ENCODE data around the gene BNIP3.

Gene BNIP3

DNA sequence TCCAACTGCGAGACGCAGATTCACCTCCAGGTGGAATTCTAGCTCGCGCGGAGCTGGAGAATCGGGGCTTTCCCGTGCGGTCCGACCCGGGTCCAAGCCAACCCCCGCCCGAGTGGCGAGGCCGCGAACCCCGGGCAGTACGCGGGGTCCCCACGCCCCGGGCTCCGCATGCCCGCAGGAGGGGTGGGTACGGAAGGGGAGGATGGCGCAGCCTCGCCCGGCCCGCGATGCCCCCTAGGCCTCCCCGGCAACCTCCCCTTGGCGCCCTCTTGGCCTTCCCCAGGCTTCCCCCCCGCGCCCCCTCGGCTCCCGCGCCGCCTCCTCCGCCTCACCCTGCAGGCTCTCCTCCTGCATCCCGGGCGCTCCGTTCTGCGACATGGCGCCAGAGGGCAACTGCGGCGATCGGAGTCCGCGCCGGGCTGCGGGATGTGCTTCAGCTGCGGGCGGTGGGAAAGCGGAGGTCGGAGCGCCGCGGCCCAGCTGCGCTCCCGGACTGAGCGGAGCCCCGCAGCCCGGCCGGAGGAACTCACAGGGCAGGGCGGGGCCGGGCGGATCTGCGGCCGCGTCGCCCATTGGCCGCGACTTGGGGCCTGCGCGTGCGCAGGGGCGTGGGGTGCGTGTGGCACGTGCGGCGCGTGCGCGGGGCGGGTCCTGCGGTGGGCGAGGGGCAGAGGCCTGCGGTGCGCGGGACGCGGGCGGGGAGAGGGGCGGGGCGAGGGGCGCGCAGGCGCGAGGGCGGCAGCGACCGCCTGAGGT lies at the start of gene BNIP3:
Gene BNIP3 (minus strand): TSS at position 495 of the 756 bp plus-strand sequence. CDS start 117 bp downstream, at position 378.
- peak; percentile 51 to 68 for DNase-seq

DNA sequence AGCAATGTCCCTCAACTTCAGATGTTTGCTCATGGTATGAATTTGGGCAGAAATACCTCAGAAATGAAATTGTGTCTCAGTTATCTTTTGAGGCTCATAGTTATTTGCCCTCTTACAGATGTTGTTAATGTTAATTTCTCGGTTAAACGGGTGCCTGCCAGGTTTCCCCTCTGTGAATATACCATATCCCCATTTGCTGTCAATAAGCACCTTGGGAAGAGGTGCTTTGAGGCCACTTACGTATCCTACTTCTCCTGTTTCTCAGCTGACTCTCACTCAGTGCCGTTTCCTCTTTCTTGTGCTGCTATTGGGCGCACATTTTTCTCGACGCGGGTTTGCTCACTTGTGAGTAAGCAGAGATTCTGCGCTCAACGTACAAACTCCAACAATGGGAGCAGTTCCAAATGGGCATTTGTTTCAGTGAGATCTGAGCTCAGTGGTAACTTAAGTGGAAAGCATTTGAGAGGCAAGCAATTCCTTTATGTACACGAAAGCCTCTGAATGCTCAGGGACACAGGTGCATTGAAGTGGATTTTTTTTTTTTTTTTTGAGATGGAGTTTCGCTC lies 49.3 kb upstream of the BNIP3 start:
- no peak for DNase-seq

DNA sequence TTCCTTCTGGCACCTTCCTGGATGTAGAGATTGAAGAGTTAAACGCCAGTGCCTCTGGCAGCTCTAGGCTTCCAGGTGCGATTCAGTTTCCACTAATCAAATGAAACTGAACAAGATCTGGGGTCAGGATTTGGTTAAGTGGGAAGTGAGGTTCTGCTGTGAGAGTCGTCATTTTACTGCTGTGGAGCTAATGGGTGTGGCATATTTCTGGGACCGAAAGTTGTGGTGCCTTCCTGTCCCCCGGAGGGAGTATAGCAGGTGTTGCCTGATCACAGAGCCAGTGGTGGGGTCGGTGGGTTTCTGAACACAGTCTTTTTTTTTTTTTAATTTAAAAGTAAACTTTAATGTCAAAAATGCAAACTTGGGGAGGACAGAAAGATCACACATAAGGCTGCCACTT lies 47.0 kb upstream of the BNIP3 start:
- DNase-seq, result no peak

GRCh38 chr10:132027423-132027983 lies 45.8 kb upstream of the BNIP3 start:
- DNase-seq, result no peak

DNA sequence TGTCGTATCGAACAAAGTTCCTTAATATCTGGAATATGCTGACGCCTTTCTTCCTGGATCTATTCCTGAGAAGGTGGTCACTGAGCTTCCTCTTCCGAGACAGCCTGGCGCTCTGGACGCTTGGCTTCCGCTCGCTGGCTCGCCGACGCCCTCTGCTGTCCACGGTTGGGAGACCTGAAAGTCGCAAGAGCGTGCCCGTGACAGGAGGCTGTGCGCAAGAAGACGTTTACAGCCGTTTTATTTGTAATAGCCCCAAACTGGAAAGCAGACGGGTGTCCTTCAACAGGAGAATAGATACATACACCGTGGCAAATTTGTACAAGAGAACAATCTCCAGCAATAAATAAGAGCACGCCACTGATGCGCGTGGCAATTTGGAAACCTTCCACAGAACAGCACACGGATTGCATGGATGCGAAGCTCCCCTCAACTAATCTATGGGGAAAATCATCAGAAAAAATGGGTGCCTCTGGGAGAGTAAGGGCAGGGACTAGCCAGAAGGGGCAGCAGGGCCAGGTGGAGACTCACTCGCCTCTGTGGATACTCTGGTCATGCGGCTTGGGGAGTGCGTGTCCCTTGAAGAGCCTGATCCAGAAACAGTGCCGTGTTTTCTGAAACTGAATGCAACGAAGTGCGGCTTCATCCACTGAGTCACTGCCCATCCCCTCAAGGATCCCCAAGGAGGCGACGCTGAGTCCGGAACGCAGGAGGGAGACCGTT lies 41.5 kb upstream of the BNIP3 start:
- peak in 1 of 2 experiments; percentile 43 for DNase-seq

GRCh38 chr10:132022241-132022640 lies 40.5 kb upstream of the BNIP3 start:
- DNase-seq, result no peak

DNA sequence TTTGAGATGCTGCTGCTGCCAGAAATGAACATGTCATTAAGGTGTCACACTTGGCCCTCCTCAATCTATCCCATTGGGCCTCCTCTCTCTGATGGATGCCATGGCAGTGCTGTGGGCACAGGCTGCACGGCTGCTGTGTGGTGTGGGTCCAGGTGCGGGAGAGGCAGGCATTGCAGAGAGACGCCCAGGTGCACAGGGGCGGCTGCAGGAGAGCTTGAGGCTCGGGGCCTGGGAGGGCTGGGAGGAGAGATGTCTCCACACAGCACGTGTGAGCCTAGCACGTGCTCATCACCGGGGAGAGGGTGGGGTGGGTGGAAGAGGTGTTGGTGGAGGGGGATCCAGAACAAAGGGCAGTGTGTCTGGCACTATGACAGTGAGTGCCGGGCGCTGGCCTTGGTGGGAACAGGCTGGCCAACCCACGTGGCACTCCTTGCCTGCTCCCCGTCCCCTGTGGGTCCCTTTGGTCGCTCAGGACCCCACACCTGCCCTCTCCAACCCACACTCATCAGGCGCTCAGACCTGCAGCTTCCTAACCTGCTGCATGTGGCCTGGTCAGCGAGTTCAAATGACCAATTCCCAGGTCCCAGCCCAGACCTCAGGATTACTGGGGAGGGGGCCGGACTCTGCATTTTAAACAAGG lies 39.9 kb upstream of the BNIP3 start:
- no peak for DNase-seq

- DNase-seq, result no peak
Measured at GRCh38 chr10:132021046-132021445, 39.3 kb upstream of the BNIP3 start.

DNA sequence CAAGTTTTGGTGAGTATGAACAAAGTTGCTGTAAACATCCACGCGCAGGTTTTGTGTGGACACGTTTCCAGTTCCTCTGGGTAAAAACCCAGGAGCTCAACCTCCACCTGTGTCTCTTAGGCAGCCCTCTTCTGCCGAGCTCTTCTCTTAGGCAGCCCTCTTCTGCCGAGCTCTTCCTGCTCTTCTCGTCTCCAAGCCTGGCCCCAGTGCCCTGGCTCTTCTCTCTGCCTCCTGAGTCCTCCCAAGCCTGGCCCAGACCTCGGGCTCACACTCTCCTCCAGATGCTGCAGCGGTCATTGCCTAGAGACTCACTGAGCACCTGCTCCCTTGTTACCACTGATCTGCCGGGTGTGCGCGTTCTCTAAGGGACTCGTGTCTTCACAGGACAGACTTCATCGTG lies 38.7 kb upstream of the BNIP3 start:
- DNase-seq, result no peak

DNA sequence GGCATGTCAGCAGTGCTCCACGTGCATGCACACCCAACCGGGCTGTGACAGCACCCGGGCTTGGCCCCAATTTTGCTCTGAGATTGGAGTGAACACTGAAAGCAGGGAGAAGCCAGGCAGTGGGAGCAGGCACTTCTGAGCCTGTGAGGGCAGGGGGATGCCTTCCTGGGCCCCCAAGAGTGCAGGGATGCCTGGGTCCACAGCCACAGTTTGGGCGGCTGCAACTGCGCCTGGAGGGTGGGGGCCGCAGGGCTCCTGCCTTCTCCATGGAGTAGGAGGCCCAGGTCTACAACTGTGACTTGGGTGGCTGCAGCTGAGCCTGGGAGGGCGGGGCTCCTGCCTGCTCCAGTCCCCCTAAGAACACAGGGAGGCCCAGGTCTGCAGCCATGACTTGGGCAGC lies 37.6 kb upstream of the BNIP3 start:
- DNase-seq, result no peak

DNA sequence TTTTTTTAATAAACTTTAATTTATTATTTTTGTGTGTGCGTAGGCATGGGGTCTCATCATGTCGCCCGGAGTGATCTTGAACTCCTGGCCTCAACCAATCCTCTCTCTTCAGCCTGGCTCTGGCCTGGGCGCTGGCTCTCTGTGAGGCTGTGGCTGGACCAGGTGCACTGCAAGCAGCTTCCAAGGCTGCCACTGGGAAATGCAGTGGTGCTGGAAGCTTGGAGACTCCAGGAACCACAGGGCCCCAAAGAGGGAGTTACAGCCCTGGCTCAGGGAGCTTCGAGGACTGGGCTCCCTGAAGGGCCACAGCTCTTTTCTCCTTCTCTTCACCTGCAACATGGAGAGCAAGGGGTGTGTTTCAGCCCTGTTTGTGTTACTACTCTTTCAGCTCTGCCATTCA lies 36.7 kb upstream of the BNIP3 start:
- DNase-seq, result no peak

- DNase-seq, result no peak
Measured at GRCh38 chr10:132016514-132016913, 34.8 kb upstream of the BNIP3 start.

DNA sequence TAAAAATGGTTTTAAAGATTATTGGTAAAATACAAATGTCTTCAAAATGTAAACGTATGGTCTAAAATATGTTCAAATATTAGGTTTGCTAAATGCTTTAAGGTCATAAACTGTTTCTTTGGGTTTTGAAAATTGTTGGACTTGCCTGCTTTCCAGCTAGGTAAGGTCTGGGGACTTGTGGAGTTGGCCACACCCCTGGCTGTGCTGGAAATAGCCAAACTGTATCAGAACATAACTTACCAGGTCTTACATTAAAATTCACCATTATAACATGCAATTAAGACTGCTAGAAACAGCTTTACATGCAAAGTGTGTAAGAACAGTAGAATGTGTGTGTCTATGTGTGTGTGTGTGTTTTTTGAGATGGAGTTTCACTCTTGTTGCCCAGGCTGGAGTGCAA lies 29.7 kb upstream of the BNIP3 start:
- DNase-seq, result no peak

DNA sequence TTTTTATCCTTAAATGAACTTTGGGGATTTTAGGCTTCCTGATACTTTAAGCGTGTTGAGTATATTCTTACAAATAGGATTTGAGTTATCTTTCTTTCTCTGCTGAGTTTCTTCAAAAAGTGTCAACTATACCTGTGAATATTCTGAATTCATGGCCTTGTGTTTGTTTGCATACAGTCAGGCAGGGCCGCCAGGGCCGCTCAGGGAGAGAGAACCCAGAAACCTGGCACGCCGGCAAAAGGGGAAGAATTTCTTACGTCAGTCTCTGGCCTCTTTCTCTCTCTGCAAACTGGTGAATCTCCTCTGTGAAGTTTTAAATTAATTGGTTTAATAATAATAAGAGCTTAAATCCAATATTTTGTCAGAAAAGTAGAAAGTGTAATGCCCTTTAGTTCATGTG lies 29.3 kb upstream of the BNIP3 start:
- no peak for DNase-seq

GRCh38 chr10:132010483-132010882 lies 28.8 kb upstream of the BNIP3 start:
- DNase-seq, result no peak

DNA sequence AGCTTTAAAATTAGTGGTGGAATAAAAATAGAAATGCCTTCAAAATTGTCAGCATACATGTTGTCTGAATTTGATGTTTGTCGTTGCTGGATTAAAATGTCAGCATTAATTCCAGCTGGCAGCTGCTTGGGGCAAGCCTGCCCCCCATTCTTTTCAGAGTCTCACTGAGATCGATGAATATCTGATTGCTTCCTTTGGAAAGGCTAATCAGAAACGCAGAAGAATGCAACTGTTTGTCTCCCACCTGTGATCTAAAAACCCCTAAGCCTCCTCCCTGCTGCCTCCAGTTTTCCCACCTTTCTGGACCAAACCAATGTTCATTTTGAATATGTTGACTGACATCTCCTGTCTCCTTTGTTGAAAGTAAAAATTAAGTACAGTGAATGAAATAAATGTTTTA lies 27.9 kb upstream of the BNIP3 start:
- no peak for DNase-seq

- DNase-seq, result no peak
Measured at GRCh38 chr10:132007681-132008080, 26.0 kb upstream of the BNIP3 start.

DNA sequence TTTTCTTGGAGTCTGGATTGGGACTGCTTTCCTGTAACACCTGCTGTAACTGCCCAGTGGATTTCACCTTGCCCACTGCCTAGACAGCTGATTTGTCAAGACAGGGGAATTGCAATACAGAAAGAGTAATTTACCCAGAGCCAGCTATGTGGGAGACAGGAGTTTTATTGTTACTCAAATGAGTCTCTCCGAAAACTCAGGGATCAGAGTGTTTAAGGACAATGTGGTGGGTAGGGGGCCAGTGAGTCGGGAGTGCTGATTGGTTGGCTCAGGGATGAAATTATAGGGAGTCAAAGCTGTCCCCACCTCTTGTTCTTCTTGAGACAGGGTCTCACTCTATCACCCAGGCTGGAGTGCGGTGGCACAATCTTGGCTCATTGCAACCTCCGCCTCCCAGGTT lies 25.2 kb upstream of the BNIP3 start:
- DNase-seq, result no peak

DNA sequence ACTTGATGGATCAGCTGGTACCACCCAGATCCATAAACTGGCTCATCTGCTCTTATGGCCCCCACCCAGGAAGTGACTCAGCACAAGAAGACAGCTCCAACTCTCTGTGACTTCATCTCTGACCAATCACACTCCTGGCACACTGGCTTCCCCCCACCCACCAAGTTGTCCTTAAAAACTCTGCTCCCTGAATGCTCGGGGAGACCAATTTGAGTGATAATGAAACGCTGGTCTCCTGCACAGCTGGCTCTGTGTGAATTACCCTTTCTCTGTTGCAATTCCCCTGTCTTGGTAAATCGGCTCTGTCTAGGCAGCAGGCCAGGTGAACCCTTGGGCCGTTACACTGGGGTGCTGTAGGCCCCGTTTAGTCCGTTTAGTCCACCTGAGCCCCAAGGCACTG lies 23.4 kb upstream of the BNIP3 start:
- no peak for DNase-seq

- DNase-seq, result no peak
Measured at GRCh38 chr10:132004052-132004451, 22.3 kb upstream of the BNIP3 start.

DNA sequence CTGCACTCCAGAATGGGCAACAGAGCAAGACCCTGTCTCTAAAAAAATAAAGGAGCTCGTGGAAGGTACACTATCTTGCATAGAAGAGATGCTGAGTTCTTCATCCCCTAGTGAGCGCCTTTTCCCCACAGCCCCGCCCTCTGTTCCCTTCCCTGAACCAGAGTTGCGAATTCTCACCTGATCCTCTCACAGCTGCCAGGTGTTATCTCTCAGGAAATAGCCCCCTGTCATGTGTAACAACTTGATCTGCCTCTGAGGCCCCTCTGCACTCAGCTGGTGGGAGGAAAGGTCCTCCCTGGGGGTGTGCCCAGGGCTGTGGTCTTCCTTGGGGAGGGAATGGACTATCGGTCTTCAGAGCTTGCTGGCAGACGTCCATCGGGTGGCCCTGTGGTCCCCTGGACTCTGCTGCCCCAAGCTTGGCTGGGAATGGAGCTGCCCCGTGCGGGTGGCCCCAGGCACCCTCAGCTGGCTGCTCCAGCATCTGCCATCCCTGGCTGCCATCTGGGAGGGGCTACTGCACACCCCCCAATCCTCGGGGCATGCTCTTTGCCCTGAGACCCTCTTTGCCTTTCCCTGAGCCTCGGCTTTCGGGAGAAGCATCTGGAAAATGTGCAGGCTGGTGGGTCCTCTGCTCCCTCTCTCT lies 21.7 kb upstream of the BNIP3 start:
- DNase-seq, result no peak

GRCh38 chr10:132002004-132002403 lies 20.3 kb upstream of the BNIP3 start:
- no peak for DNase-seq

All from SW 1271 (cell line).